Calu3 (cell line): Measurements from ENCODE around the gene ANO2. TPM values are rescaled to one million over a fixed set of nuclear protein-coding genes. Genes with fewer than 3 reads are reported as not detected.

Experiments
- BruUV-seq: library from RNA; stranded (reverse); fragments of 400-500 nt; replicated peaks from 2 replicates; lab custom pipeline; 2021; lab: Mats Ljungman, UMichigan
- CTCF ChIA-PET: fragments of 300-600 bp; sonication (Branson Sonifier 250); formaldehyde crosslinking; loops from one replicate; lab custom pipeline; 2022; ENCODE audit warnings: antibody characterized with exemption; lab: Charles Lee
- DNase-seq: peaks from one replicate; pipeline ENCODE4 v3.0.0; 2022
- H3K27ac Mint-ChIP-seq: one replicate; pipeline ENCODE4 v1.8.0; 2022; ENCODE audit warnings: mixed read lengths; ENCODE audit not compliant: unreplicated experiment
- H3K27me3 Mint-ChIP-seq: one replicate; pipeline ENCODE4 v1.8.0; 2022; ENCODE audit warnings: mixed read lengths; ENCODE audit not compliant: unreplicated experiment
- H3K36me3 Mint-ChIP-seq: one replicate; pipeline ENCODE4 v1.8.0; 2022; ENCODE audit warnings: mild to moderate bottlenecking, moderate library complexity, mixed read lengths; ENCODE audit not compliant: insufficient read depth, unreplicated experiment
- H3K4me1 Mint-ChIP-seq: one replicate; pipeline ENCODE4 v1.8.0; 2022; ENCODE audit warnings: mild to moderate bottlenecking, low read depth, mixed read lengths; ENCODE audit not compliant: unreplicated experiment
- H3K4me3 Mint-ChIP-seq: one replicate; pipeline ENCODE4 v1.8.0; 2022; ENCODE audit warnings: mild to moderate bottlenecking, low read depth, moderate library complexity, mixed read lengths; ENCODE audit not compliant: unreplicated experiment
- H3K9me3 Mint-ChIP-seq: one replicate; pipeline ENCODE4 v1.8.0; 2022; ENCODE audit warnings: low read depth, mixed read lengths; ENCODE audit not compliant: unreplicated experiment
- intact Hi-C: fragments of 100-400 bp; cut with micrococcal nuclease; formaldehyde crosslinking; loops from one replicate; pipeline ENCODE4 v1.10.0; 2022; ENCODE audit not compliant: unreplicated experiment
- total RNA-seq: library from RNA; stranded (reverse); gene quantifications from 2 replicates; pipeline ENCODE4 v1.2.3, GENCODE V29; 2022
- TF ChIP-seq, protein P1 (sequence below): fragments of 200-600 bp; IDR thresholded peaks from one replicate; pipeline ENCODE4 v1.8.0; 2022; ENCODE audit warnings: antibody characterized with exemption; ENCODE audit not compliant: unreplicated experiment

The ANO2 gene
- total RNA-seq, 1 experiment from 2014 or later = not detected

DNA sequence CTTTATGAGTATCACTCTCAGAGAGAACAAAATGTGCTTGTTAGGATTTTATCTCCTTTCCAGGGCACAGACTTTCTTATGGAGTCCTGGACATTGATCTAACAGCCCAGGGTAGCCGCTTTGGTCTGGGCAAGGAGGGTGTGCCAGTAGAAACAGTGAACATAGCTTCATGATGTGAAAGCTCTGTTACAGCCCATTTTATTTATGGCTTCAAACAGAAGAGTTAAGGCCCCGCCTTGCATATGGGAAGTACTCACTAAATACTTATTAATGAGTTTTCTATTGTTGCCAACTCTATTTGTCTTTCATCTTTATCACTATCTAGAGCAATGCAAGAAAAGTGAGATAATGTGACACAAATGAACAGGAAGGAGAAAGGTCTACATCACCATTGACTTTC lies 312.6 kb downstream of the ANO2 start:
- no peak overlapping the region for H3K4me3 Mint-ChIP-seq
- intact Hi-C loops = no loop called here
- no peaks in the 10 kb centered on the region for H3K4me1 Mint-ChIP-seq
- H3K9me3 Mint-ChIP-seq = peaks cover 6% of the 10 kb centered on the region
- DNase-seq = no peak
- H3K27me3 Mint-ChIP-seq = peaks cover 58% of the 10 kb centered on the region
- no TSS peak for BruUV-seq
- TF ChIP-seq, protein P1, sequence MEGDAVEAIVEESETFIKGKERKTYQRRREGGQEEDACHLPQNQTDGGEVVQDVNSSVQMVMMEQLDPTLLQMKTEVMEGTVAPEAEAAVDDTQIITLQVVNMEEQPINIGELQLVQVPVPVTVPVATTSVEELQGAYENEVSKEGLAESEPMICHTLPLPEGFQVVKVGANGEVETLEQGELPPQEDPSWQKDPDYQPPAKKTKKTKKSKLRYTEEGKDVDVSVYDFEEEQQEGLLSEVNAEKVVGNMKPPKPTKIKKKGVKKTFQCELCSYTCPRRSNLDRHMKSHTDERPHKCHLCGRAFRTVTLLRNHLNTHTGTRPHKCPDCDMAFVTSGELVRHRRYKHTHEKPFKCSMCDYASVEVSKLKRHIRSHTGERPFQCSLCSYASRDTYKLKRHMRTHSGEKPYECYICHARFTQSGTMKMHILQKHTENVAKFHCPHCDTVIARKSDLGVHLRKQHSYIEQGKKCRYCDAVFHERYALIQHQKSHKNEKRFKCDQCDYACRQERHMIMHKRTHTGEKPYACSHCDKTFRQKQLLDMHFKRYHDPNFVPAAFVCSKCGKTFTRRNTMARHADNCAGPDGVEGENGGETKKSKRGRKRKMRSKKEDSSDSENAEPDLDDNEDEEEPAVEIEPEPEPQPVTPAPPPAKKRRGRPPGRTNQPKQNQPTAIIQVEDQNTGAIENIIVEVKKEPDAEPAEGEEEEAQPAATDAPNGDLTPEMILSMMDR = no peak
- CTCF ChIA-PET = no interaction called here
- no peak overlapping the region for H3K27ac Mint-ChIP-seq
- H3K36me3 Mint-ChIP-seq = no peaks in the 10 kb centered on the region

DNA sequence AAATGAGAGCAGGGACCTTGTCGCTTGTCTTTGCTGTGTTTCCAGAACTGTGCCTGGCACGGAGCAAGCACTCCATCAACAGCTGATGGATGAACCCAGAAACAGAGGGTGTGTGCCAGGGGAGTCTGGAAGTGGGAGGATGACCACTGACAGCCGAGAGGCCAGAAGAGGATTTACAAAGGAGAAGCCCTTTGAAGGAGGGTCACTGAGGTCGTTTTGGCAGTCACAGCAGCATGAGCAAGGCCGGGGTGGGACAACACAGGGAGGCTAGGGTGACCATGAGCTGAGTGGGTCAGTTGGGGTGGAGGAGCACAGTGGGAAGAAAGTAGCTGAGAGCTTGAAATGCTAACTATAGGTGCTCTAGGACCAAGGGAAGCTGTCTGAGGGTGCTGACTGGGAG lies 313.6 kb downstream of the ANO2 start:
- H3K4me3 Mint-ChIP-seq = no peak overlapping the region
- CTCF ChIA-PET = no interaction called here

DNA sequence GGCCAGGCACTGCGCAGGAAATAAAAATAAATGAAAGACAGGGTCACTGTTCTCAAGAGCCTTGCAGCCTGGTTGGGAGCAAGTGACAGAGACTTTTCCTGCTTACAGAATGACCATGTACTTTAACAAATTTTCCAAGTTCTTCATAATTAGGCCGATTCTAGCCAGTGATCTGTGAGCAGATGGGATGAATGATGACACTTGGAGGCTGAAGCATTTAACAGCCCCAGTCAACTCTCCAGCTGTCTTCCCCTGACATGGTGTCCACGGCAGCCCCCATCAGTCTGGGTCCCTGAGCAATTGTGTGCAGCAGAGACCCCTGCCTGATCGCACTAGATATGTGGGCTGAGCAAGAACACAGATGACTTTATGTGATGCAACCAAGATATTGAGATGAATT lies 314.3 kb downstream of the ANO2 start:
- Mint-ChIP-seq H3K27ac (no peak overlapping the region), H3K27me3 (peaks cover 58% of the 10 kb centered on the region), H3K36me3 (no peaks in the 10 kb centered on the region), H3K4me1 (no peaks in the 10 kb centered on the region), H3K9me3 (peaks cover 6% of the 10 kb centered on the region), H3K4me3 (no peak overlapping the region)
- CTCF ChIA-PET = no interaction called here
- DNase-seq = no peak
- intact Hi-C loops = no loop called here
- TF ChIP-seq, protein P1 = no peak
- no TSS peak for BruUV-seq

More for the DNA sequence above, 313.6 kb downstream of the ANO2 start:
- intact Hi-C loops = no loop called here
- peaks cover 58% of the 10 kb centered on the region for H3K27me3 Mint-ChIP-seq
- H3K4me1 Mint-ChIP-seq = no peaks in the 10 kb centered on the region
- H3K27ac Mint-ChIP-seq = no peak overlapping the region
- no peaks in the 10 kb centered on the region for H3K36me3 Mint-ChIP-seq
- H3K9me3 Mint-ChIP-seq = peaks cover 6% of the 10 kb centered on the region
- no peak for DNase-seq
- TF ChIP-seq, protein P1 = no peak
- BruUV-seq = no TSS peak

DNA sequence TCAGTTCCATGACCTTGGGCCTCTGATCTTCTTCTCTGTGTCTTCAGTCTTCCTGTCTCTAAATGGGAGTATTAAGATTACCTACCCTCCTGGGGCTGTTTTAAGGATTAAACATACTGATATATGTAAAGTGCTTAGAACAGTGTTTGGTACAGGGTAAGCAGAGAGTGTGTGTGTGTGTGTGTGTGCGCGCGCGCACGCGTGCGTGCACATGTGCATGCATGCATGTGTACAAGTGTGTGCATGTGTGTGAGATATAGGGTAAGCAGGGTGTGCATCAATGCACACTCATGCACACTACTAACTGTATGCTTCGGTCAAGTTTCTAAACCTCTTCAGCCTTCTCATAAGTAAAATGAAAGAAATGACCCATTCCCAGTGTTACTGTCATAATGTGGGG lies 316.6 kb downstream of the ANO2 start:
- peaks cover 6% of the 10 kb centered on the region for H3K9me3 Mint-ChIP-seq
- BruUV-seq = no TSS peak
- H3K27me3 Mint-ChIP-seq = peaks cover 49% of the 10 kb centered on the region

More for the DNA sequence above, 316.6 kb downstream of the ANO2 start:
- TF ChIP-seq, protein P1 = no peak
- no peaks in the 10 kb centered on the region for H3K4me1 Mint-ChIP-seq
- no peak for DNase-seq
- CTCF ChIA-PET = no interaction called here
- no peak overlapping the region for H3K27ac Mint-ChIP-seq
- intact Hi-C loops = no loop called here
- no peak overlapping the region for H3K4me3 Mint-ChIP-seq
- H3K36me3 Mint-ChIP-seq = no peaks in the 10 kb centered on the region
